ENCODE data around the gene DNAH17.

- TF ChIP-seq CTCF (IDR thresholded peaks at IDR 0.05; ENCODE audit: low read depth, low read length, poor library complexity, severe bottlenecking), result no peak
- TF ChIP-seq EZH2phosphoT487 (IDR thresholded peaks at IDR 0.05; ENCODE audit: borderline replicate concordance, low read length), result no peak
Observed at GRCh38 chr17:78546476-78546875, 30.7 kb downstream of the DNAH17 start.

Data from DOHH2 (cell line).